Activated CD4-positive, alpha-beta memory T cell treated with anti-CD3 and anti-CD28 coated beads, Interleukin-2, amount 10 ng/mL, durations not matched to agents 7 days and 5 days (primary cell): ENCODE measurements around the gene SORBS2. TPM values are rescaled to one million over a fixed set of nuclear protein-coding genes. Genes with fewer than 3 reads are reported as not detected.
"Not testable (repeated sequence)": the region's sequence is repeated elsewhere in the genome, so short reads cannot be mapped to it uniquely, and the experiment has no call there.

Experiments
- CTCF ChIA-PET: fragments of 350-600 bp; sonication (Branson Sonifier 250); formaldehyde crosslinking; loops from one replicate; lab custom pipeline; 2021; ENCODE audit warnings: antibody characterized with exemption, inconsistent platforms; lab: Charles Lee
- POLR2A ChIA-PET: fragments of 350-600 bp; sonication (Branson Sonifier 250); formaldehyde crosslinking; loops from one replicate; lab custom pipeline; 2021; ENCODE audit warnings: antibody characterized with exemption; lab: Charles Lee
- DNase-seq: peaks from one replicate; pipeline ENCODE4 v3.0.0-alpha.2; 2020
- H3K27ac Mint-ChIP-seq: one replicate; pipeline ENCODE4 v1.8.0; 2021; ENCODE audit warnings: mild to moderate bottlenecking, mixed read lengths
- H3K27me3 Mint-ChIP-seq: one replicate; pipeline ENCODE4 v1.8.0; 2021; ENCODE audit warnings: mixed read lengths
- H3K36me3 Mint-ChIP-seq: one replicate; pipeline ENCODE4 v1.8.0; 2021; ENCODE audit warnings: low read depth, mixed read lengths
- H3K4me1 Mint-ChIP-seq: one replicate; pipeline ENCODE4 v1.8.0; 2021; ENCODE audit warnings: mixed read lengths
- H3K4me3 Mint-ChIP-seq: one replicate; pipeline ENCODE4 v1.8.0; 2021; ENCODE audit warnings: mild to moderate bottlenecking, mixed read lengths
- H3K9me3 Mint-ChIP-seq: one replicate; pipeline ENCODE4 v1.8.0; 2021; ENCODE audit warnings: mixed read lengths
- total RNA-seq, 2 experiments: library from RNA; stranded (reverse); gene quantifications; one replicate each; pipeline ENCODE4 v1.2.3, GENCODE V29; 2021

SORBS2 gene
- total RNA-seq, 2 experiments from 2014 or later, result not detected

DNA sequence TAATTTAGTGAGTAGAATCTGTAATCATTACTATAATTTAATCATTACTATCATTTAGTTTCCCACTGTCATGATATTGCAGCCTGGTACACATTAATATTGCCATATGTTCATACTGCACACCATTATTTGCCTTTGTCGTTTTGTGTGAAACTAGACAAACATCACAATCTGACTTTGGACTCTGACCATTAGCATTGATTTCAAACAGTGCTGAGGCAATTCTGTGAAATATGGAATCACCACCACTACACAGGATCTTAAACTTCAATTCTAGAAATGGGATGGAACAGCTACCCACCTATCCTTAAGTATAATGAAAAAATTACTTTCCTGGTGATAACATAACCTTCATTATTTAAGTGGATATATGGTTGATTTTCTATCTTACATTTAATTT, 98.3 kb downstream of the SORBS2 start:
- CTCF ChIA-PET, result no interaction called here
- H3K27me3 Mint-ChIP-seq, result no peaks in the 10 kb centered on the region
- H3K4me3 Mint-ChIP-seq, result no peak overlapping the region
- no peak for DNase-seq
- no peaks in the 10 kb centered on the region for H3K36me3 Mint-ChIP-seq
- POLR2A ChIA-PET, result no interaction called here
- no peaks in the 10 kb centered on the region for H3K4me1 Mint-ChIP-seq
- no peaks in the 10 kb centered on the region for H3K9me3 Mint-ChIP-seq
- H3K27ac Mint-ChIP-seq, result no peak overlapping the region

DNA sequence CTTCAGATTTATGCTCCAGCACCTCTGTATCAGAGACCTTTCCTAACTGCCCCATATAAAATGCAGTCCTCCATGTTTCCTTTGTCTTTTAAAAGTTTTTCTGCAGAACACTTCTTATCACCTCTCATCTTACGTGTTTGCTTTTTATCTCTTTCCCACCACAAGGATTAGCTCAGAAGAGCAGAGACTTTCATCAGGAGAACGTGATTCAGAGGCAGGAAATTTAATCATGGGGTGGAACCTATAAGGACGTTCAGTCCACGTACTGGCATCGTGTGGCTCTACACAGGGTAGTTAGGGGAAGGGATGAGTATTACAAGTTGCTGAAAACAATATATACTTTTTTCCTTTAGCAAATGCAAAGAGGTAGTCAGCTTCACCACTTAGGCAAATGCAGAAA, 98.7 kb downstream of the SORBS2 start:
- H3K27me3 Mint-ChIP-seq, result no peaks in the 10 kb centered on the region
- POLR2A ChIA-PET, result no interaction called here
- no peaks in the 10 kb centered on the region for H3K36me3 Mint-ChIP-seq
- H3K4me3 Mint-ChIP-seq, result no peak overlapping the region
- H3K27ac Mint-ChIP-seq, result no peak overlapping the region
- CTCF ChIA-PET, result no interaction called here
- DNase-seq, result no peak
- no peaks in the 10 kb centered on the region for H3K4me1 Mint-ChIP-seq
- H3K9me3 Mint-ChIP-seq, result no peaks in the 10 kb centered on the region

DNA sequence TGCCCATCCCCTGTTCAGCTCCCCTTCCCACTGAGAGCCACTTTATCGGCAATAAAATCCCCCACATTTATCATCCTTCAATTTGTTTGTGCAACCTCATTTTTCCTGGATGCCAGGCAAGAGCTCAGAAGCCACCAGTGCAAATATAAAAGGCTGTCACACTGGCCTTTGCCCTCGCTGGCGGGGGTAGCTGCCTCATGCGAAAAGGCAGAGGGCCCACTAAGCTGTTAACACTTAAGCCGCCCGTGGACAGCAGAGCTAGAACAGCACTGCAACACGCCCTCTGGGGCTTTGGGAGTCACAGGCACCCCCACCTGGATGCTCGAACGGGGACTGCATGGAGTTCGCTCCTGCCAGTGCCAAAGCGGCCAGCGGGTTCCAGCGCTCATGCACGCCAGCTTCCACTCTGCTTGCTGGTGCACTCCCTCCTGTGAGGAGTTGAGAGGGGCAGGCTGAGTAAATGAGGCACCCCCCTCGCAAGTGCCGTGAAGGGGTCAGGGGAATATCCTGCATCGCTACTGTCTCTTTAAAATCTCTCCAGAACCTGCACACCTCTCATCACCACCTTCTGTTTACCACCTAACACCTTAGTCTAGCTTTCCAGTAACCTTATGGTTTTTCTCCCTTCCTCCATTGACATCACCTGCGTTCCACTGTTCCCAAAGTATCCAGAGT, 99.5 kb downstream of the SORBS2 start:
- Mint-ChIP-seq H3K4me1 (no peaks in the 10 kb centered on the region), H3K4me3 (no peak overlapping the region), H3K36me3 (no peaks in the 10 kb centered on the region), H3K9me3 (no peaks in the 10 kb centered on the region), H3K27me3 (no peaks in the 10 kb centered on the region), H3K27ac (no peak overlapping the region)
- ChIA-PET CTCF (no interaction called here), POLR2A (no interaction called here)
- DNase-seq, result no peak

DNA sequence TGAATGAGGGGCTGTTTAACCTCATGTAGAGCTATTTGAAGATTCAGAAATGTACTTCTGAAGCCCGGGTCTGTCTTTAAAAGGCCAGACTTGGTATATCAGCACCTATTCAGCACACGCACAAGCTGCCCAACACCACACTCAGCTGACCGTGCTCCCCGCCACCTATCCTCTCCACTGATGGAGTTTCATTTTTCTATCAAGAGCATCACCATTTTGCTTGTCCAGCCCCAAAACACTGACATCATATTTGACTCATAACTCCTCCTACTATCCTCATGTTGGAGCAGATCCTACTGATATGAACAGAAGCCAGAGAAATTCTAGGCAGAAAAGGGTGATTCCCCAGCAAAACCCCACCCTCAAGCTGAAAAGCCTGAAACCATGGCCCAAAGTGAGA, 100.3 kb downstream of the SORBS2 start:
- Mint-ChIP-seq H3K4me1 (no peaks in the 10 kb centered on the region), H3K9me3 (no peaks in the 10 kb centered on the region), H3K4me3 (no peak overlapping the region), H3K36me3 (no peaks in the 10 kb centered on the region), H3K27me3 (no peaks in the 10 kb centered on the region), H3K27ac (no peak overlapping the region)
- POLR2A ChIA-PET, result no interaction called here
- CTCF ChIA-PET, result no interaction called here
- DNase-seq, result no peak

DNA sequence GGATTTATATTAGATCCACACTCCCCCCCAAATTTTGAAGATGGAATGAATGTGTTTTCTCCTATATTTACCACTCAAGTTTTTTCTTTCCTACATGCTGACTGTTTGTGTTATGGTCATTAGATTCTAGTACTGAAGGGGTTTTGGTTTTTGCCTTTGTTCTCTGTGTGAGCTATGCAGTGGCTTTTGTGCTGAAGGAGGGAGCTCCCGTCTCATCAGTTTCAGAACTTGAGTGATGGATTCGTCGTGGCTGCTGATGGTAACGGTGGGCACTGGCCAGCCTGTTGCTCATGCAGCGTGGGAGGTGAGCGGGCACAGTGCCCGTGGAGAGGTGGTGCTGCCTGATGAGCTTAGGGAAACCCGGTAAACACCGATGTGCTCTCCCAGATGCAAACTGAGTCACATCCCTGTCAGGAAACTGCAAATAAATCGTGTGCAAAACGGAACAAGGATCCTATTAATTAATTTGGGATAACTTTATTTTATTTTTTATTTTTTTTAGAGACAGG, 101.5 kb downstream of the SORBS2 start:
- Mint-ChIP-seq H3K27me3 (no peaks in the 10 kb centered on the region), H3K4me3 (no peak overlapping the region), H3K9me3 (no peaks in the 10 kb centered on the region), H3K27ac (no peak overlapping the region), H3K36me3 (no peaks in the 10 kb centered on the region), H3K4me1 (no peaks in the 10 kb centered on the region)
- CTCF ChIA-PET, result no interaction called here
- DNase-seq, result no peak
- POLR2A ChIA-PET, result no interaction called here

DNA sequence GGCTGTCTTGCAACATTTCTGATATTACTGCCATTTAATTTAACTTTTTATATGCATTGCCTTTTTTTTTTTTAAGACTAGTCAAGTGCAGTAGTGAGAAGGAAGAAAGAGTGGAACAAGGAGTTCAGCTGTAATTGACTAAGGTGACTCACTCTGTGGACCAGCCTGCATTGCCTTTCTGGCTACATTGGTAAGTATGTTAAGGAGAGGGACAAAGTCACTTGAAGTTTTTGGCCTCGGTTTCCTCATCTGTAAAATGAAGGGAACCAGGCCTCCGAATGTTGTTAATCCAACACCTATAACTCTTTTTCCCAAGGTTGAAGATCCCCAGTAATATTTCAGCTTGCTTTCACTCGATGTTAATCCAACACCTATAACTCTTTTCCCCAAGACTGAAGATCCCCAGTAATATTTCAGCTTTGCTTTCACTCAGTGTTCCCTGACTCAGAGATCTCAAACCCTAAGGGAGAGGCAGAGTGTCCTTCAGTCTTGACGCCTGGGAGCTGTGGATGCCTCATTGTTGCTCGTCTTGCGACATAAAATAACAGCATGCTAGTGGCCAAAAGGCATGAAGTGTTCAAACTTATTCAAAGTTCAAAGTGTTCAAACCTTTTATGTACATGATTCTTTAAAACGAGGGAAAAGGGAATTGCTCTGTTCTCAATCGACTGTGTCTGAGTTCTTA, 102.0 kb downstream of the SORBS2 start:
- Mint-ChIP-seq H3K27ac (no peak overlapping the region), H3K4me1 (no peaks in the 10 kb centered on the region), H3K4me3 (no peak overlapping the region), H3K36me3 (no peaks in the 10 kb centered on the region), H3K27me3 (no peaks in the 10 kb centered on the region), H3K9me3 (no peaks in the 10 kb centered on the region)
- ChIA-PET POLR2A (no interaction called here), CTCF (no interaction called here)
- no peak for DNase-seq

DNA sequence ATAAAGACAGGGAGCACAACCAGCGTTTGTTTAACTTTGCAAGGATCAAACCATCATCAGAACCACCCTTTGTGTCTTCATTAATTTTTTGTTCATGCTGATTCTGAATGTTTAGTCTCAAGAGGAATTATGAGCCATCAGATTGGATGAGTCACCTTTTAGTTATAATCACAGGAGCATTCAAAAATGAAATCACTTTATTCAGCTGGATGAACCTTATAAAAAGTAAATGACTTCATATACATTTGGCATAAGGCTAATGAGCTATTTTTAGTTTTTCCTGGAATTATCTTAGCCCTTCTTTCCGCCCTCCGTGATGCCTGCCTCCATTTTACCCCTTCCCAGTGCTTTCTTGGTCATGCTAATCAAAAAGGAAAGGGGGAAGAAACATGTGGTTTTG, 103.6 kb downstream of the SORBS2 start:
- DNase-seq, result no peak
- ChIA-PET CTCF (no interaction called here), POLR2A (no interaction called here)
- H3K27ac Mint-ChIP-seq, result no peak overlapping the region
- no peak overlapping the region for H3K4me3 Mint-ChIP-seq
- H3K36me3 Mint-ChIP-seq, result no peaks in the 10 kb centered on the region
- H3K27me3 Mint-ChIP-seq, result no peaks in the 10 kb centered on the region
- H3K4me1 Mint-ChIP-seq, result no peaks in the 10 kb centered on the region
- no peaks in the 10 kb centered on the region for H3K9me3 Mint-ChIP-seq

DNA sequence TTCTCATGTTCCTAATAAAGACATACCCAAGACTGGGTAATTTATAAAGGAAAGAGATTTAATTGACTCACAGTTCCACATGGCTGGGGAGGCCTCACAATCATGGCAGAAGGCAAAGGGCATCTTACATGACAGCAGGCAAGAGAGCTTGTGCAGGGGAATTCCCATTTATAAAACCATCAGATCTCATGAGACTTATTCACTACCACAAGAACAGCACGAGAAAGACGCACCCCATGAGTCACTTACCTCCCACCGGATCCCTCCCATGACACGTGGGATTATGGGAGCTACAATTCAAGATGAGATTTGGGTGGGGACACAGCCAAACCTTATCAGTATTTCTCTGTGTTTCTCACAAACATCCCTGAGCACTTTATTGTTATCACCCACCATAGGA, 104.4 kb downstream of the SORBS2 start:
- CTCF ChIA-PET, DNase-seq, H3K9me3 Mint-ChIP-seq, H3K4me3 Mint-ChIP-seq, POLR2A ChIA-PET, H3K36me3 Mint-ChIP-seq, H3K4me1 Mint-ChIP-seq, H3K27me3 Mint-ChIP-seq, H3K27ac Mint-ChIP-seq: not testable (repeated sequence)

DNA sequence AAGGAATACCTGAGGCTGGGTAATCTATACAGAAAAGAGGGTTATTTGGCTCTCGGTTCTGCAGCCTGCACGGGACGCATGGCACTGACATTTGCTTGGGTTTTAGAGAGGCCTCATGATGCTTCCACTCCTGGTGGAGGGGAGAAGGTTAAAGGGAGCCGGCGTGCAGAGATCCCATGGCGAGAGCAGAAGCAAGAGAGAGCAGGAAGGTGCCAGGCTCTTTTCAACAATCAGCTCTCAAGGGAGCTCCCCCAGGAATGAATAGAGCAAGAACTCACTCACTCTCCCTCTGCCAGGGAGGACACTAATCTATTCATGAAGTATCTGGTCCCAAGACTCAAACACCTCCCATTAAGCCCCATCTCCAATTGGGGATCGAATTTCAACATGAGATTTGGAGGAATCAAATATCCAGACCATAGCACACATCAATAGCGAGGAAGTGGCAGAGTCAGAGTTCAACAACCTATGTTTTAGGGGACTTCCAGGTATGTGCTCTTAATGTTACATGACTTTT, 109.8 kb downstream of the SORBS2 start:
- CTCF ChIA-PET, result no interaction called here
- Mint-ChIP-seq H3K4me3 (no peak overlapping the region), H3K9me3 (no peaks in the 10 kb centered on the region), H3K27ac (no peak overlapping the region), H3K36me3 (no peaks in the 10 kb centered on the region), H3K4me1 (no peaks in the 10 kb centered on the region), H3K27me3 (no peaks in the 10 kb centered on the region)
- POLR2A ChIA-PET, result no interaction called here
- DNase-seq, result no peak

DNA sequence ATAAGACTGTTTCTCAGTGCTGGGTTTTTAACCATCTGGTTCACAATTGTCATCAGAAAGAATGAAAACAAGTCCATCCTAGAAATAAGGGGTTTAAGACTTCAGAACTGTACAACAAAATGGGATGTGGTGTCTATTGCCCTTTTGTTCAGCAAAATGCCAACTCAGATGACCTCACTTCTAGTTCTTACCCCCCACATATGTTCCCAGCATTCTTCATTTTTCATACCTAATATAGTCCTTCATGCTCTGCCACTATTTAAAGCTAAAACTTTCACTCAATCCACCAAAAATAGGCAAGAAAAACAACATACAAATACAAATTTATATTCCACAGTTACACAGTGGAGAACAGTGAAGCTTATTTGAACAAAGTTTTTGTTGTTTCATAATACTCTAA, 111.4 kb downstream of the SORBS2 start:
- H3K36me3 Mint-ChIP-seq, result no peaks in the 10 kb centered on the region
- H3K27me3 Mint-ChIP-seq, result no peaks in the 10 kb centered on the region
- ChIA-PET CTCF (no interaction called here), POLR2A (no interaction called here)
- no peaks in the 10 kb centered on the region for H3K9me3 Mint-ChIP-seq
- H3K4me1 Mint-ChIP-seq, result no peaks in the 10 kb centered on the region
- H3K4me3 Mint-ChIP-seq, result no peak overlapping the region
- H3K27ac Mint-ChIP-seq, result no peak overlapping the region
- no peak for DNase-seq

DNA sequence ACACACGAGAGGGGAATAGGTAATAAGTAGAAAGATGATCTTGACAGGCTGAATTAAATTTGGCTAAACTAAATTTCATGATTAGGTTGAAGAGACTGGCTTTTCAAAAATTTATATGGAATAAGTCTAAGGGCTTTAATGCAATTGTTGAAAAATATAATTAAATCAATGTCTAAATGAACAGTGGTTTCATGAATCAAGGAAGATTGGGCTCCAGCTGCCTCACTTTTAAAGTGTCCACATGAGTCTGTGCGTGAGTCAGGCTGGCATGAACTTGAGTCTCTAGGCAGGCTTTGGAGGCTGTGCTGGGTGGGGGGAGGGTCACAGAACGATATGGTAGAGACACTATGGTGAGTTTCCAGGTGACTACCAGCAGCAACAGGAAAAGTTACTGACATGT, 111.9 kb downstream of the SORBS2 start:
- DNase-seq, result no peak
- H3K4me1 Mint-ChIP-seq, result no peaks in the 10 kb centered on the region
- CTCF ChIA-PET, result no interaction called here
- POLR2A ChIA-PET, result no interaction called here
- H3K4me3 Mint-ChIP-seq, result no peak overlapping the region
- H3K27ac Mint-ChIP-seq, result no peak overlapping the region
- H3K27me3 Mint-ChIP-seq, result no peaks in the 10 kb centered on the region
- no peaks in the 10 kb centered on the region for H3K9me3 Mint-ChIP-seq
- no peaks in the 10 kb centered on the region for H3K36me3 Mint-ChIP-seq

DNA sequence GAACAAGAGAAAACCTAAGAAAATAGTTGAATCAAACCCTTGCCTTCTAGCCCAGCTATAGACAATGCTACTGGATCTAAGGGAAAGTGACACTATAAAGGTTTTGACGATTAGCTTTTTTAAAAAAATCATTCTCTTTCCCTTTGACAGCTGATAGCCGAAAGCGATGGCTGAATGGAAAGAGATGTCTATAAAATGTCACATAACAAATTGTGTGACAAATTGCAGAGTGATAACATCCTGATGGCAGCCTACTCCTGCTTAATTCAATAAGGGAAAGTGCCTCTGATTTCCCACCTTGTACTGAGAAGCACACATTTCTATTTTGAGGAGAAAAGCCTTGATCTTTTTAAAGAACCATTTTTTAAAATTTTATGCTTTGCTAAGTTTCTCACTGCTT, 114.5 kb downstream of the SORBS2 start:
- H3K27me3 Mint-ChIP-seq, result no peaks in the 10 kb centered on the region
- CTCF ChIA-PET, result no interaction called here
- H3K27ac Mint-ChIP-seq, result no peak overlapping the region
- POLR2A ChIA-PET, result no interaction called here
- no peak for DNase-seq
- no peaks in the 10 kb centered on the region for H3K4me1 Mint-ChIP-seq
- H3K36me3 Mint-ChIP-seq, result no peaks in the 10 kb centered on the region
- H3K9me3 Mint-ChIP-seq, result no peaks in the 10 kb centered on the region
- H3K4me3 Mint-ChIP-seq, result no peak overlapping the region

DNA sequence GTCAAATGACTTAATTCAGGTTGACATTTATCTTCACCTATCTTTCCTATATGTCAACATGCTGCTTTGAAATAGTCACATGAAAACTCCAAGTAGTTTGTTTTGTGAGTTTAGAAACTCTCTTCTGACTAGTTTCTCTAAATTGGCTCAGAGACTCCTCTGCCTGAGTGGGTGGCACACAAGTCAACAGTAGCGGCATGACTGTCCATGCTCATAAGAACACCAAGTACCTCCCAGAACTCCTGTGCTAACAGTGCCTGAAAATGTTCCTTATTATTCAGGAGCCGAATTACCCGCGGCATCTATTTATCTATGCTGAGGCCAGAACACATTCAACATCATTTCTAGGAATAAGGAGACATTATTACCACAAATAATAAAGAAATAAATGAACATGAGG, 116.3 kb downstream of the SORBS2 start:
- Mint-ChIP-seq H3K27me3 (no peaks in the 10 kb centered on the region), H3K4me3 (no peak overlapping the region), H3K4me1 (no peaks in the 10 kb centered on the region), H3K27ac (no peak overlapping the region), H3K36me3 (no peaks in the 10 kb centered on the region), H3K9me3 (no peaks in the 10 kb centered on the region)
- DNase-seq, result no peak
- CTCF ChIA-PET, result no interaction called here
- POLR2A ChIA-PET, result no interaction called here
